Measurements from ENCODE around the gene LDB2. TPM values are rescaled to one million over a fixed set of nuclear protein-coding genes. Genes with fewer than 3 reads are reported as not detected.

Gene LDB2
- total RNA-seq, 1 donor from 2014 or later, result 137 TPM

DNA sequence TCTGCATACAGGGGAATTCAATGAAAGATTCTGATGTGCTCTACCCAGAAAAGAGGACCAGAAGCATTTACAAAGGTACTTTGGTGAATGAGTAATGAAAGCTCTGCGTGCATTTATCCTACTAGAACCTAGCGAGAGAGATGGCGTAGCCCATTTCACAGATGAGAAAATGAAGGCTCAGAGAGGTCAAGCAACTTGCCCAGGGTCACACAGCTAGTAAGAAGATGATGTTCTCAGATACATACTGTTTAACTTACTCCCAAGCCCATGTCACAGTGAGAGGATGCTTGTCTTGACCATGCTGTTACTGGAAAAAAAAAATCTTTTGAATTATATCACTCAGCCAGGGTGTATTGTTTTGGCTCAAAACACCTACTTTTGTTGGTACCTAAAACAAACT, 317.3 kb downstream of the LDB2 start:
- DNase-seq (ENCODE audit: low spot score in 2 of 2), result no peak
- TF ChIP-seq, protein P1, sequence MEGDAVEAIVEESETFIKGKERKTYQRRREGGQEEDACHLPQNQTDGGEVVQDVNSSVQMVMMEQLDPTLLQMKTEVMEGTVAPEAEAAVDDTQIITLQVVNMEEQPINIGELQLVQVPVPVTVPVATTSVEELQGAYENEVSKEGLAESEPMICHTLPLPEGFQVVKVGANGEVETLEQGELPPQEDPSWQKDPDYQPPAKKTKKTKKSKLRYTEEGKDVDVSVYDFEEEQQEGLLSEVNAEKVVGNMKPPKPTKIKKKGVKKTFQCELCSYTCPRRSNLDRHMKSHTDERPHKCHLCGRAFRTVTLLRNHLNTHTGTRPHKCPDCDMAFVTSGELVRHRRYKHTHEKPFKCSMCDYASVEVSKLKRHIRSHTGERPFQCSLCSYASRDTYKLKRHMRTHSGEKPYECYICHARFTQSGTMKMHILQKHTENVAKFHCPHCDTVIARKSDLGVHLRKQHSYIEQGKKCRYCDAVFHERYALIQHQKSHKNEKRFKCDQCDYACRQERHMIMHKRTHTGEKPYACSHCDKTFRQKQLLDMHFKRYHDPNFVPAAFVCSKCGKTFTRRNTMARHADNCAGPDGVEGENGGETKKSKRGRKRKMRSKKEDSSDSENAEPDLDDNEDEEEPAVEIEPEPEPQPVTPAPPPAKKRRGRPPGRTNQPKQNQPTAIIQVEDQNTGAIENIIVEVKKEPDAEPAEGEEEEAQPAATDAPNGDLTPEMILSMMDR (IDR thresholded peaks at IDR 0.05), result no peak
- Histone ChIP-seq H3K4me3 (no peak overlapping the region), H3K36me3 (no peaks in the 10 kb centered on the region), H3K4me1 (no peaks in the 10 kb centered on the region), H3K27me3 (no peaks in the 10 kb centered on the region), H3K9me3 (no peaks in the 10 kb centered on the region), H3K27ac (no peak overlapping the region)
- intact Hi-C loops (cut with DNase I), result no loop called here

GRCh38 chr4:16580514-16580913, 317.9 kb downstream of the LDB2 start:
- H3K27me3 ChIP-seq, result no peaks in the 10 kb centered on the region
- DNase-seq (ENCODE audit: low spot score in 2 of 2), result no peak
- TF ChIP-seq, protein P1 (IDR thresholded peaks at IDR 0.05), result no peak
- no peaks in the 10 kb centered on the region for H3K9me3 ChIP-seq
- no peaks in the 10 kb centered on the region for H3K4me1 ChIP-seq
- no peak overlapping the region for H3K4me3 ChIP-seq
- H3K27ac ChIP-seq, result no peak overlapping the region
- H3K36me3 ChIP-seq, result no peaks in the 10 kb centered on the region
- intact Hi-C loops (cut with DNase I), result no loop called here

DNA sequence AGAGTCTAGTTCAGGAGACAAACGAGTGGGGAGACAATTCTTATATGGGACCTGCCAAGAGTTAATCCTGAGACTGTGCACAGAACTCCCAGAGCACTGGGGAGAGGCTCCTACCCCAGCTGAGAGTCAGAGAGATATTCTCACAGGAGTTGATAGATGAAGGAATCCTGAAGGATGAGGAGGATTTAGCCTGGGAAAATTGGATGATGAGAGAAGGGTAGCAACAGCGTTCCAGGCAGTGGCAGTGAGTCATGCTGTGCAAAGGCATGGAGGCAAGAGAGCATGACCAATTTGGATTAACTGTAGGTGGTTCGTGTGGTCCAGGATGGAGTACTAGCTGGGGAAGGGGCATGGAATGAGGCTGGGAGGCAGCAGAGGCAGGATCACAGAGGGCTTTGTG, 318.6 kb downstream of the LDB2 start:
- intact Hi-C loops (cut with DNase I), result no loop called here
- no peak for DNase-seq (ENCODE audit: low spot score in 2 of 2)
- no peaks in the 10 kb centered on the region for H3K9me3 ChIP-seq
- H3K27me3 ChIP-seq, result no peaks in the 10 kb centered on the region
- no peak overlapping the region for H3K27ac ChIP-seq
- no peaks in the 10 kb centered on the region for H3K4me1 ChIP-seq
- H3K4me3 ChIP-seq, result no peak overlapping the region
- TF ChIP-seq, protein P1 (IDR thresholded peaks at IDR 0.05), result no peak
- H3K36me3 ChIP-seq, result no peaks in the 10 kb centered on the region

DNA sequence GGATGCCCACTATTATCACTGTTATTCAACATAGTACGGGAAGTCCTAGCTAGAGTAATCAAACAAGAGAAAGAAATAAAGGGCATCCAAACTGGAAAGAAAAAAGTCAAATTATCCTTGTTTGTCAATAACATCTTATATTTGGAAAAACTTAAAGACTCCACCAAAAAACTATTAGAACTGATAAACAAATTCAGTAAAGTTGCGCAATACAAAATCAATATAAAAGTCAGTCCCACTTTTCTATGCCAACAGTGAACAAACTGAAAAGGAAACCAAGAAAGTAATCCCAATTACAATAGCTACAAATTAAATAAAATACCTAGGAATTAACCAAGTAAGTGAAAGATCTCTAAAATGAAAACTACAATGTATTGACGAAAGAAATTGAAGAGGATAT, 321.3 kb downstream of the LDB2 start:
- Histone ChIP-seq H3K36me3 (no peaks in the 10 kb centered on the region), H3K27me3 (no peaks in the 10 kb centered on the region), H3K27ac (no peak overlapping the region), H3K4me1 (no peaks in the 10 kb centered on the region), H3K9me3 (no peaks in the 10 kb centered on the region), H3K4me3 (no peak overlapping the region)
- intact Hi-C loops (cut with DNase I), result no loop called here
- DNase-seq (ENCODE audit: low spot score in 2 of 2), result no peak
- TF ChIP-seq, protein P1 (IDR thresholded peaks at IDR 0.05), result no peak

DNA sequence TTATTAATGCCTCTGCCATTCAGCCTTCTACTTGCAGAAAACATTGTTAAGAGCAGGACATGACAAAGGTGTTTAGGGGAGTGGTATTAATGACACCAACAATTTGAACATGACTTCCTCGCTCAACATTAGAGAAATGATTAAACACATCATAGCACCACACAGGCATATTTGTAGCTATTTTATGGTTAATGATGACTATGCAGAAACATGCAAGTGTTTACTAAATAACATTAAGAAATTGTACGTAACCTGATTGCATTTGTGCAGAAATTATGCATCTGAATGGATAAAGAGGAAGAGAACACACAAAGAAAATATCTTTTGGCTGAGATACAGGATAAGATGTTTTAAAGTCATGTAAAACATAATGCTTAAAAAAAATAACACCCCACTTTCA, 323.5 kb downstream of the LDB2 start:
- no peaks in the 10 kb centered on the region for H3K9me3 ChIP-seq
- no peak overlapping the region for H3K4me3 ChIP-seq
- no peaks in the 10 kb centered on the region for H3K4me1 ChIP-seq
- TF ChIP-seq, protein P1 (IDR thresholded peaks at IDR 0.05), result no peak
- no peak for DNase-seq (ENCODE audit: low spot score in 2 of 2)
- no peaks in the 10 kb centered on the region for H3K36me3 ChIP-seq
- intact Hi-C loops (cut with DNase I), result no loop called here
- H3K27ac ChIP-seq, result no peak overlapping the region
- H3K27me3 ChIP-seq, result no peaks in the 10 kb centered on the region

- intact Hi-C loops (cut with DNase I), result no loop called here
Observed at GRCh38 chr4:16573739-16574138, 324.7 kb downstream of the LDB2 start.

More at GRCh38 chr4:16573739-16574138, 324.7 kb downstream of the LDB2 start:
- TF ChIP-seq, protein P1 (IDR thresholded peaks at IDR 0.05), result no peak
- DNase-seq (ENCODE audit: low spot score in 2 of 2), result peak in 1 of 2 donors; percentile 73
- H3K27ac ChIP-seq, result no peak overlapping the region
- H3K4me1 ChIP-seq, result no peaks in the 10 kb centered on the region
- no peak overlapping the region for H3K4me3 ChIP-seq
- H3K36me3 ChIP-seq, result no peaks in the 10 kb centered on the region
- H3K27me3 ChIP-seq, result no peaks in the 10 kb centered on the region
- H3K9me3 ChIP-seq, result no peaks in the 10 kb centered on the region
